Dermis blood vessel endothelial cell (primary cell): ENCODE results near the gene TIA1. TPM values are rescaled to one million over a fixed set of nuclear protein-coding genes. Genes with fewer than 3 reads are reported as not detected.
"Not testable (repeated sequence)": the region's sequence is repeated elsewhere in the genome, so short reads cannot be mapped to it uniquely, and the experiment has no call there.

Experiments used
- DNase-seq: peaks from one replicate; pipeline ENCODE4 v3.0.0; 2010
- total RNA-seq: library from RNA; depleted of rRNA; stranded (reverse); fragments of >200 nt; gene quantifications from 2 replicates; pipeline ENCODE4 v1.2.3, GENCODE V29; 2014

The TIA1 gene
- total RNA-seq, 1 donor from 2014 or later: 155 TPM

- no peak for DNase-seq
Observed at GRCh38 chr2:70214953-70215549, 33.4 kb downstream of the TIA1 start.

GRCh38 chr2:70214365-70214764, 34.1 kb downstream of the TIA1 start:
- no peak for DNase-seq

GRCh38 chr2:70212298-70212932, 36.0 kb downstream of the TIA1 start:
- DNase-seq: peak; percentile 25

- no peak for DNase-seq
Observed at GRCh38 chr2:70211595-70211994, 36.8 kb downstream of the TIA1 start.

GRCh38 chr2:70204452-70204851, 44.0 kb downstream of the TIA1 start:
- DNase-seq: no peak

- DNase-seq: no peak
Observed at GRCh38 chr2:70203086-70203485, 45.3 kb downstream of the TIA1 start.

GRCh38 chr2:70202236-70202806, 46.1 kb downstream of the TIA1 start:
- DNase-seq: no peak

GRCh38 chr2:70201831-70202230, 46.6 kb downstream of the TIA1 start:
- no peak for DNase-seq

GRCh38 chr2:70201225-70201768, 47.1 kb downstream of the TIA1 start:
- no peak for DNase-seq

- no peak for DNase-seq
Observed at GRCh38 chr2:70199320-70199864, 49.0 kb downstream of the TIA1 start.

- DNase-seq: no peak
Observed at GRCh38 chr2:70192516-70192915, 55.9 kb downstream of the TIA1 start.

- no peak for DNase-seq
Observed at GRCh38 chr2:70191244-70191735, 57.1 kb downstream of the TIA1 start.

- DNase-seq: peak; percentile 98
Observed at GRCh38 chr2:70190418-70191243, 57.8 kb downstream of the TIA1 start, which contains the start of gene C2orf42. Gene C2orf42 (minus strand): TSS chr2:70191019. CDS start chr2:70181985, 9,034 bp downstream.

- DNase-seq: no peak
Observed at GRCh38 chr2:70188460-70188859, 60.0 kb downstream of the TIA1 start.

- DNase-seq: not testable (repeated sequence)
Observed at GRCh38 chr2:70187170-70187569, 61.3 kb downstream of the TIA1 start.

- no peak for DNase-seq
Observed at GRCh38 chr2:70182689-70183088, 65.7 kb downstream of the TIA1 start.

GRCh38 chr2:70181363-70181956, 67.0 kb downstream of the TIA1 start:
- no peak for DNase-seq

GRCh38 chr2:70173520-70173919, 74.9 kb downstream of the TIA1 start:
- no peak for DNase-seq

- DNase-seq: not testable (repeated sequence)
Observed at GRCh38 chr2:70169654-70170245, 78.7 kb downstream of the TIA1 start.

- peak; percentile 36 for DNase-seq
Observed at GRCh38 chr2:70161069-70161534, 87.3 kb downstream of the TIA1 start.

GRCh38 chr2:70160545-70160944, 87.9 kb downstream of the TIA1 start:
- no peak for DNase-seq
